ACC112 (cell line): Measurements from ENCODE around the gene SPATS2L.

Experiments used
- H2AFZ ChIP-seq: fragments of 200-600 bp; sonication (generic); one replicate; pipeline ENCODE4 v1.6.0; 2017; ENCODE audit warnings: antibody characterized with exemption, low read length; ENCODE audit not compliant: unreplicated experiment
- H3K27ac ChIP-seq: fragments of 200-600 bp; sonication (generic); 2 replicates; pipeline ENCODE4 v1.5.1; 2014; ENCODE audit warnings: low read depth, mild to moderate bottlenecking, antibody characterized with exemption, low read length, moderate library complexity
- H3K27me3 ChIP-seq: fragments of 200-600 bp; sonication (generic); 2 replicates; pipeline ENCODE4 v1.6.1; 2014; ENCODE audit warnings: mild to moderate bottlenecking, antibody characterized with exemption, low read length, moderate library complexity, mixed read lengths; ENCODE audit not compliant: insufficient read depth
- H3K36me3 ChIP-seq: fragments of 200-600 bp; sonication (generic); 2 replicates; pipeline ENCODE4 v1.6.1; 2016; ENCODE audit warnings: mild to moderate bottlenecking, antibody characterized with exemption, low read length, moderate library complexity, mixed read lengths; ENCODE audit not compliant: insufficient read depth
- H3K4me1 ChIP-seq: fragments of 200-600 bp; sonication (generic); one replicate; pipeline ENCODE4 v1.6.1; 2016; ENCODE audit warnings: low read length, mixed read lengths; ENCODE audit not compliant: insufficient read depth, unreplicated experiment, control insufficient read depth
- H3K4me3 ChIP-seq: fragments of 200-600 bp; sonication (generic); 2 replicates; pipeline ENCODE4 v1.5.1; 2014; ENCODE audit warnings: mild to moderate bottlenecking, low read depth, low read length
- H3K79me2 ChIP-seq: fragments of 200-600 bp; sonication (generic); one replicate; pipeline ENCODE4 v1.6.0; 2016; ENCODE audit warnings: low read length; ENCODE audit not compliant: control insufficient read depth, unreplicated experiment, insufficient read depth

The SPATS2L gene

GRCh38 chr2:200439981-200440380 lies 133.5 kb downstream of the SPATS2L start:
- H3K79me2 ChIP-seq = no peaks in the 10 kb centered on the region
- H2AFZ ChIP-seq = no peak overlapping the region
- no peaks in the 10 kb centered on the region for H3K27me3 ChIP-seq
- H3K27ac ChIP-seq = no peak overlapping the region
- peaks cover 40% of the 10 kb centered on the region for H3K36me3 ChIP-seq
- peaks cover 20% of the 10 kb centered on the region for H3K4me1 ChIP-seq
- no peak overlapping the region for H3K4me3 ChIP-seq

- Histone ChIP-seq H3K79me2 (no peaks in the 10 kb centered on the region), H3K27ac (no peak overlapping the region), H3K4me3 (no peak overlapping the region), H3K4me1 (peaks cover 22% of the 10 kb centered on the region), H3K36me3 (peaks cover 22% of the 10 kb centered on the region), H2AFZ (no peak overlapping the region), H3K27me3 (no peaks in the 10 kb centered on the region)
Measured at GRCh38 chr2:200442471-200442870, 136.0 kb downstream of the SPATS2L start.

GRCh38 chr2:200443376-200443775 lies 136.9 kb downstream of the SPATS2L start:
- Histone ChIP-seq H3K4me3 (no peak overlapping the region), H3K79me2 (no peaks in the 10 kb centered on the region), H3K36me3 (peaks cover 20% of the 10 kb centered on the region), H2AFZ (no peak overlapping the region), H3K27ac (no peak overlapping the region), H3K4me1 (peaks cover 22% of the 10 kb centered on the region), H3K27me3 (no peaks in the 10 kb centered on the region)

- H3K4me1 ChIP-seq = peaks cover 22% of the 10 kb centered on the region
- H3K4me3 ChIP-seq = no peak overlapping the region
- H3K36me3 ChIP-seq = peaks cover 23% of the 10 kb centered on the region
- no peak overlapping the region for H2AFZ ChIP-seq
- no peaks in the 10 kb centered on the region for H3K79me2 ChIP-seq
- H3K27ac ChIP-seq = no peak overlapping the region
- no peaks in the 10 kb centered on the region for H3K27me3 ChIP-seq
Measured at GRCh38 chr2:200443916-200444315, 137.4 kb downstream of the SPATS2L start.

GRCh38 chr2:200444530-200444929 lies 138.0 kb downstream of the SPATS2L start:
- H3K4me1 ChIP-seq = peaks cover 22% of the 10 kb centered on the region
- H3K4me3 ChIP-seq = no peak overlapping the region
- no peaks in the 10 kb centered on the region for H3K27me3 ChIP-seq
- H2AFZ ChIP-seq = no peak overlapping the region
- H3K27ac ChIP-seq = no peak overlapping the region
- no peaks in the 10 kb centered on the region for H3K79me2 ChIP-seq
- H3K36me3 ChIP-seq = peaks cover 28% of the 10 kb centered on the region

- H3K79me2 ChIP-seq = no peaks in the 10 kb centered on the region
- H3K27me3 ChIP-seq = no peaks in the 10 kb centered on the region
- H3K4me1 ChIP-seq = peaks cover 22% of the 10 kb centered on the region
- no peak overlapping the region for H3K4me3 ChIP-seq
- no peak overlapping the region for H3K27ac ChIP-seq
- peaks cover 28% of the 10 kb centered on the region for H3K36me3 ChIP-seq
- no peak overlapping the region for H2AFZ ChIP-seq
Measured at GRCh38 chr2:200445284-200445683, 138.8 kb downstream of the SPATS2L start.

GRCh38 chr2:200446612-200447011 lies 140.1 kb downstream of the SPATS2L start:
- peaks cover 19% of the 10 kb centered on the region for H3K4me1 ChIP-seq
- no peak overlapping the region for H3K4me3 ChIP-seq
- no peak overlapping the region for H3K27ac ChIP-seq
- H3K27me3 ChIP-seq = no peaks in the 10 kb centered on the region
- H2AFZ ChIP-seq = no peak overlapping the region
- no peaks in the 10 kb centered on the region for H3K79me2 ChIP-seq
- peaks cover 22% of the 10 kb centered on the region for H3K36me3 ChIP-seq

GRCh38 chr2:200447139-200447855 lies 140.8 kb downstream of the SPATS2L start:
- Histone ChIP-seq H3K4me3 (no peak overlapping the region), H3K27me3 (no peaks in the 10 kb centered on the region), H2AFZ (no peak overlapping the region), H3K79me2 (no peaks in the 10 kb centered on the region), H3K27ac (no peak overlapping the region), H3K4me1 (peaks cover 12% of the 10 kb centered on the region), H3K36me3 (peaks cover 22% of the 10 kb centered on the region)

GRCh38 chr2:200448455-200448854 lies 142.0 kb downstream of the SPATS2L start:
- Histone ChIP-seq H2AFZ (no peak overlapping the region), H3K4me3 (no peak overlapping the region), H3K36me3 (peaks cover 15% of the 10 kb centered on the region), H3K27ac (no peak overlapping the region), H3K79me2 (no peaks in the 10 kb centered on the region), H3K4me1 (peaks cover 6% of the 10 kb centered on the region), H3K27me3 (no peaks in the 10 kb centered on the region)

GRCh38 chr2:200449149-200449548 lies 142.7 kb downstream of the SPATS2L start:
- Histone ChIP-seq H3K4me3 (no peak overlapping the region), H2AFZ (no peak overlapping the region), H3K27ac (no peak overlapping the region), H3K4me1 (peaks cover 9% of the 10 kb centered on the region), H3K36me3 (peaks cover 8% of the 10 kb centered on the region), H3K79me2 (no peaks in the 10 kb centered on the region), H3K27me3 (no peaks in the 10 kb centered on the region)

GRCh38 chr2:200450288-200450687 lies 143.8 kb downstream of the SPATS2L start:
- Histone ChIP-seq H3K27ac (no peak overlapping the region), H3K4me3 (no peak overlapping the region), H3K4me1 (peaks cover 20% of the 10 kb centered on the region), H2AFZ (no peak overlapping the region), H3K36me3 (peaks cover 8% of the 10 kb centered on the region; the same call in 1 of the 2 replicates), H3K27me3 (no peaks in the 10 kb centered on the region), H3K79me2 (no peaks in the 10 kb centered on the region)
